HS-27A (cell line): ENCODE measurements around the gene UBE2Q2.

ENCODE experiments used
- DNase-seq: peaks from one replicate; pipeline ENCODE4 v3.0.0-alpha.2; 2012; ENCODE audit warnings: low read depth, missing footprints

Gene UBE2Q2

DNA sequence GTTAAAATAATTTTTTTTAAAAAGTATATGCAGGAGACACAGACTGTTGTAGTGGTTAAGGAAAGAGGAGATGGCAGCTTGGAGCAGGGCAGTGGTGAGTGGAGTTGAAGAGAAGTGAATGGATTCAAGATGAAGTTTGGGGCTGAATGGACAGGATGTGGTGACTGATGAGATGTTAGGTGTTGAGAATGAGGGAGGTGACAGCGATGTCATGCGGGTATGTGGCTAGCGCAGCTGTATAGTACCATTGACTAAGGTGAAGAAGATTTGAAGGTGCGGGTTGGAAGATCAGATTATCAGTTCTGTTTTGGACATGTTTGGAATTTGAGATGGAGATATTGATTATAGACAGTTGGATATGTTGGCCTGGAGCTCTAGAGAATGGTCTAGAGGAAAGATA, 80.5 kb downstream of the UBE2Q2 start:
- DNase-seq: no peak

DNA sequence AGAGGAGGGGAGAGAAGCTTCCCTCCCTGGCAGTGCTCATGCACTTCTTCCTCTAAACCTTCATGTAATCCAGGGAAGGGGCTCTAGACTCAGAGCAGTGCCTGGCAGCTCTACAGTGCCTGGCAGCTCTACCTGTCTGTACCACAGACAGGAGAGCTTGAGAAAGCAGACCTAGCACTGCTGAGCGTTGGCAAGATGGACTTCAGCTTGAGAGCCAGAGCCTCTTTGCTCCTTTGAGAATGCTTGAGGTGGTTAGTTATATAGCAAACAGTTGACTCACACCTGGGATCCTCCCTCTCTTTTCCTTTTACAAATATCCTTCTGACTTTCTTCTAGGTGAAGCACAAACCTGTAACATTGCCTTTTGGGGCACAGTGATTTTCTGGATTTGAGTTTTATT, 81.3 kb downstream of the UBE2Q2 start:
- no peak for DNase-seq

DNA sequence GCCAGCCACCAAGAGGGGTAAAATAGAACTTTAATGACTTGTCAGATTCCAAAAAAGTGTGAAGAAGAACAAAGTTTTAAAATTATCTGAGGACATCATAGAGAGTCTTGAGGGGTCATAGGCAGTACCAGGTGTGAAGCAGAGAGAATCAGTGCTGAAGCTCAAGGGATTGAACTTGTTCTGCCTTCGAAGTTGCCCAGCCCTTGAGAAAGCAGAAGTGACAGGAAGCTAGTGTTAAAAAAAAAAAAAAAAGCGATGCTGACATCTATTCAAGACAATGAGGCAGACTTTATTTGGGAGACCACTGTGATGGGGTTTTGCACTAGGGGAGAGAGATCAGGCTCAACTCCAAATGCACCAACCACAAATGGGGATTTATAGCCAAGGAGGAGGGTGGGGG, 82.2 kb downstream of the UBE2Q2 start:
- no peak for DNase-seq

DNA sequence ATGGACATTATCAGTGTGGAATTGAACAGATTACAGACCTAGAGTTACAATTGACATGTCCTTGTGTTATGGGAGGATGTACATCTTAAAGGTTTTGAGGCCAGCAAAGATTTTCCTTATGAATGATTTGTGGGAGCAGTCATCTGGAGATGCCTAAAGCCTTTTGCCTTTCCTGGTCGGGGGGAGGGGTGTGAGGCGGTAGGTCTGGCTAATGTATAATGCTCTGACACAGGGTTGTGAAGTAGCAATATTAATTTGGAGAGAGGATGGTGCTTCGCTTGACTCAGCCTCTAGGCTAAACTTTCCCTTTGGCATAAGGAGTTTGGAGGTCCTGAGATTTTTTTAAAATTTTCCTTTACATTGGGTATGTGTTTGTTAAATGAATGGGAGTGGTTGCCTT, 83.7 kb downstream of the UBE2Q2 start:
- DNase-seq: no peak

DNA sequence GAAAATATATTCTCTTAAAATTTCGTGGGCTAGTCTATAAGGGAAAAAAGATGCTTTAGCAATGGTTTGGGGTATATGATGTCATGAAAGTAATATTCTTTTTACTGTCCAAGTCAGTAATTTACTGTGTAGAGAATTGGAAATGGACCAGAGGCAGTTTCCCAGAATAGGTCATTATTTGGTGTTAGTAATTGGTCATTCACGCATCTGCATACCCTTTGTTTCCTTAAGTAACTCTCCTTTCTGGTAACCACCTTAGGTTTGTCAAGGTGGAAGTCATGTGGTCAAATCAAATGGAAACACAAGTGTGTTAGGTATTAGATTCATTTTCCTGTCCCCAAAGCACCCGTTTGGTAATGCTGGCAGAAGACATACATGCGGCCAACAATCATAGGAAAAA, 84.4 kb downstream of the UBE2Q2 start:
- no peak for DNase-seq

DNA sequence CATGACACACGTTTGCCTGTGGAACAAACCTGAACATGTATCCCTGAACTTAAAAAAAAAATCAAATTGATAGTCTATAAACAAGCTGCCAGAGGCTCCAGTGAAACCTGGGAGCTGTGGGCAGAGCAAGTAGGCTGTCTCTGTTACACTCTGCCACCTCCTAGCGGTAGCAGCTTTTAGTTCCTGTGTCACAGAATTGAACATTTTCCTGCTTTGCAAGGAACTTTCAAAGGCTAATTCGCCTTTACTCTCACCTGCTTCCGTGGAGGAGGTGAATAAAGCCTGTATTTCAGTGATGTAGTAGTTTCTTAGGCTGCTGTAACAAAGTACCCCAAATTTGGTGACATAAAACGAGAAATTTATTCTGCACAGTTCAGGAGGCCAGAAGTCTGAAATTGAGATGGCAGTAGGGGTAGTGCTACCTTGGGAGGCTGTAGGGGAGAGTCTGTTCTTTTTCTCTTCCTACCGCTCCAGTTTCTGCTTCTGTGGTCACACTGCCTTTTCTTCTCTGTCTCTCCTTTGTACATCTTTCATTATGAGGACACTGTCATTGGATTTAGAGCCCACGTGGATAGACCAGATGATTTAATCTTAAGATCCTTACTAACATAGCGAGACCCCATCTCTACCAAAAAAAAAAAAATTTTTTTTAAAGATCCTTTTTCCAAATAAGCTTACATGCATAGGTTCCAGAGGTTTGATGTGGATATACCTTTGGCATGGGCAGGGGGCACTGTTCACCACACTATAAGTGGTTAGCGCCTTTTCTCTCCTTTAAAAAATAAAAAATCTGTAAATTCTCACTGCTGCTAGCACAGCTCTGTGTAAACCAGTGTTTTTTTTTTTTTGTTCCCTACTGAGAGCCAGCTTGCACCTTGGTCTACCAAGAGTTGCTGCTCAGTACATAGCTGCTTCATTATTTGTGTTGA, 85.7 kb downstream of the UBE2Q2 start:
- no peak for DNase-seq

DNA sequence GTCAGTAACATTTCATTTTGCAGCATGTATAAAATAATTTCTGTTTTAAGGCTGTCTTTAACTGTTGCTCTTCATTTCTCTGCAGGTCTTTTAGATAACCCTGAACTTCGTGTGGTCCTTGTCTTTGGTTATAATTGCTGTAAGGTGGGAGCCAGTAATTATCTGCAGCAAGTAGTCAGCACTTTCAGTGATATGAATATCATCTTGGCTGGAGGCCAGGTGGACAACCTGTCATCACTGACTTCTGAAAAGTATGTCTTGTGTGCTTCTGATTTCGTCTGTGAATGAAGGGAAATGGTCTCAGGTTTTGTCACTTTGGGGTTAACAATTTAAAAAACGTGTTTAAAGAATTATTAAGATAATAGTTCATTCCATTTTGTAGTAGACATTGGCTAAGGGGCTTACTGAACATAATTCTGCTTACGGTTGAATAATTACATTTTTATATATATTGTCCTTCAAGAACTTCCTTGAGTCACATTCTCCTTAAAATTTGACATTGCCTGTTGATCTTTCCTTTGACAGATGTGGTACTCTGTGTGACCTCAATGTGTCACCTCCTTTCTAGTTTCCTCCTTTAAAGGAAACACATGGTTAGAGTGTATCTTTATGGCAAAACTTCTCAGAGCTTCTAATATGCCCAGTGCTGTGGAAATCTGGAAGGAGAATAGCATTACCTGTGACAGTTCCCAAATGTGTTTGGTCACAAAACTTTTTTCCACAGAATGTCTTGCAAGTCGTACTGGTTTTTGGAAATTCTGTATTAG, 86.7 kb downstream of the UBE2Q2 start:
- no peak for DNase-seq

DNA sequence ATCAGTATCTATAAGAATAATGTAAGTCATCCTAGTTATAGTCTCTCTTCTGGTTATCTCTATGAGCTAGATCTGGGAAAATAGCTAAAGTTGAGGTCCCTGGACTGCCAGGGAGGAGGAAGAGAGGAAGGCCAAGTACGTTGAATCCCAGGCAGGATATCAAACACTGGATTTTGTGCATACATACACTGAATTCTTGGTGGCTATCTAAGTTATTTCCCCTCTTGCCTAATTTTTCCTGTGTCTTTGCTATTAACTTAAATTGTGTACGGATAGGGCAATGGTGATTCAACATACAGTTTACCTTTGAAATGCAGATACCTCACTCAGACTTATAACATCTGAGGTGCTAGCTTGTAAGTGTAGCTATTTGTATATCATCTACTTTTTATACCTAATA, 87.6 kb downstream of the UBE2Q2 start:
- DNase-seq: no peak

DNA sequence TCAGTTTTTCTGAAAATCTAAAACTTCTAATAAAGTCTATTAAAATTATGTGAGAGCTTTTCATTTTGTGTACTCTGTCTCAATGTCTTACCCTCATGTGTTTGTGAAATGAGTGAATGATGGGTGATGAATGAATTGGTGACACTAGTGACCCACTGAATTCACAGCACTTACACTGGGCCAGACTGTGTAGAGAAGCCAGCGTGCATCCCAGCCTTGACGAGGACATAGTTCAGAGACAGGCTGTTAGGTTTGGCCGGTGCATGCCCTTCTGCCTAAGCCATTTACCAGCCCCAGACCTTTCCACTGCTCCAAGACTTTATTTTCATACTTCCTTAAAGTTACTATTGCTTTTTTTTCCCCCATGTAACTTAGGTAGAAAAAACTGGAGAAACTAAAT, 99.2 kb downstream of the UBE2Q2 start:
- no peak for DNase-seq

DNA sequence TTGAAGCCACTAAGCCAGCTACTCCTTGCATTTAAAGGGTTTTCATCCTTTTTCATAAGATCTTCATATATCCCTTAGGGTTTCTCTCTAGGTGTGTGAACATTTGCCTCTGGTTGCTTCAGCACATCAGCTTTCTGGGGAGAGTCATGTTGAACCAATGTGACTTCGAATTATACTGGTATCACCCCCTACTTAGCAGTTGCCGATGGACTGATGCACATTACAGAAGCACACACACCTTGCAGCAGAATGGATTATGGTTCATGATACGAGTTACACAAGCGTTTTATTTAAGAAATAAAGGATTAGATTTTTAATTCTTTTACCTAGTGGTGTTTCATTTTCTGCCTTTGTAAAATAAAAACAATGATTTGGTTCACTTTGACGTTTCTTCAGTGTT, 100.0 kb downstream of the UBE2Q2 start:
- no peak for DNase-seq

DNA sequence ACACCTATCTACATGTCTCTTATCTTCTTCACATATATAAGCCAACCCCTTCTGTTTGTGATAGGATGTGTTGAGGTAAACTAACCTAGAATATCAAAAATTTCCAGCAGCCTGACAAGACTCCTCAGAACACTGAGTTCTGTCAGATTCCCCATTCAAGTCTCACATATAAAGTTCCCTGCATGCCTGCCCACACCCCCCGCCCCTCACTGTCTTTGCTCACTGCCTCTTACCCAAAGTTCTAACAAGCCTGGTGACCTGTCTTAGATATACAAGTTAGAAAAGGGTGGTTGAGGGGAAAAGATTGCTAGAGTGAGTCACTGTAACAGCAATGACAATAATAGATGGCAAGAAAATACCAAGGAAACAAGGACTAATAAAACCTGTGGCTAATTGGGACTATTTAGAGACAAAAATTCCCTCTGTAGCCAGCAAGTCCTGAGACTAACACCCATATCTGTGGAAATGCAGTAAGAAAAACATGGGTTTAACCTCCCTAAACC, 100.5 kb downstream of the UBE2Q2 start:
- no peak for DNase-seq

DNA sequence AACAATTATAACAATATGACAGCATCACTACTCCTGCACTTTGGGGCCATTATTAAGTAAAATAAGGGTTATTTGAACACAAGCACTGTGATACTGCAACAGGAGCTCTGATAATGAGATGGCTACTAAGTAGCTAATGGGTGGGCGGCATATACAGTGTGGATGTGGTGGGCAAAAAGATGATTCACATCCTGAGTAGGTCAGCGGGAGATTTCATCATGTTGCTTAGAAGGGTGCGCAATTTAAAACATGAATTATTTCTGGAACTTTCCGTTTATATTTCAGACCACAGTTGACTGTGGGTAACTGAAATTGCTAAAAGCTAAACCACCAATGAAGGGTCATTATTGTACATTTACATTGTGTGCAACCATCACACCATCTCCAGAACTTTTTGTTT, 102.7 kb downstream of the UBE2Q2 start:
- no peak for DNase-seq

DNA sequence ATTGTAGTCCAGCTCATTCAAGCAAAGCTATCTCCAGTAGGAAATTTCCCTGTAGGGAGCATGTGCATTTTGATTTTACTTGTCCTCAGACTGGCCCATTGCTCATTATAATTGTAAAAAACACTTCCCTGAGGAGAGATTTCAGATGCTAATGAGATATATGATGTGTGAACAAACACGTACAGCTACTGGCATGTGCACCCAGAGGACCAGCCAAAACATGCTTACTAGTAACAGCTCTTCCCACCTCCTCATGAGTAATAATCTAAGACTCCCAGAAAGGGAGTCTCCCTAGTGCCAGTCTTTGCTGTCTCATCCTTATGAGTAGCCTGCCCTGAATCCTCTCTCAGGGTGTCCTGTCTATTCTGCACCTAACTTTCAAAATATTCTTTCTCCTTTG, 103.8 kb downstream of the UBE2Q2 start:
- peak; percentile 23 for DNase-seq

DNA sequence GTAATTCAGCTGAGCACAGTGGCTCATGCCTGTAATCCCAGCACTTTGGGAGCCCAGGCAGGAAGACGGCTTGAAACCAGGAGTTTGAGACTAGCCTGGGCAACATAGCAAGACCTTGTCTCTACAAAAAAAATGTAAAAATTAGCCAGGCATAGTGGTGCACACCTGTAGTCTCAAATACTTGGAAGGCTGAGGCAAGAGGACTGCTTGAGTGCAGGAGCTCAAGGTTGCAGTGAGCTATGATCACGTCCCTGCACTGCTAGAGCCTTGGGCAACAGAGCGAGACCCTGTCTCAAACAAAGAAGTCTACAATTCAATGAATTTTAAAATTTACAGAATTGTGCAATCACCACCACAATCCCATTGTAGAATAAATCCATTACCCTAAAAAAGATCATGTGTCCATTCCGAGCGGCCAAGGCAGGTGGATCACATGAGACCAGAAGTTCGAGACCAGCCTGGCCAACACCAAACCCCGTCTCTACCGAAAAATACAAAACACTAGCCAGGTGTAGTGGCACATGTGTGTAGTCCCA, 105.6 kb downstream of the UBE2Q2 start:
- DNase-seq: no peak
